Islet of Langerhans (tissue), 1 donor: Measurements from ENCODE around the gene SPATS2.

Experiments
- FAIRE-seq: peaks from one replicate; lab custom pipeline; 2011; peaks lifted over from hg19 to GRCh38; lab: Jason Lieb, UNC

The SPATS2 gene

GRCh38 chr12:49541911-49542505 is 174.7 kb downstream of the SPATS2 start:
- no peak for FAIRE-seq

GRCh38 chr12:49542592-49543160 is 175.4 kb downstream of the SPATS2 start:
- FAIRE-seq = no peak

- FAIRE-seq = no peak
These were observed 176.1 kb downstream of the SPATS2 start for GRCh38 chr12:49543221-49543913.

- no peak for FAIRE-seq
These were observed 176.9 kb downstream of the SPATS2 start for GRCh38 chr12:49543914-49544815.

- FAIRE-seq = no peak
These were observed 178.6 kb downstream of the SPATS2 start for GRCh38 chr12:49545815-49546214.

GRCh38 chr12:49546481-49546880 is 179.2 kb downstream of the SPATS2 start:
- no peak for FAIRE-seq

- FAIRE-seq = no peak
These were observed 179.9 kb downstream of the SPATS2 start for GRCh38 chr12:49547090-49547690.

- FAIRE-seq = no peak
These were observed 181.2 kb downstream of the SPATS2 start for GRCh38 chr12:49548481-49548821.

- no peak for FAIRE-seq
These were observed 181.8 kb downstream of the SPATS2 start for GRCh38 chr12:49548822-49549648.

- FAIRE-seq = no peak
These were observed 182.8 kb downstream of the SPATS2 start for GRCh38 chr12:49549735-49550692.

- FAIRE-seq = no peak
These were observed 183.5 kb downstream of the SPATS2 start for GRCh38 chr12:49550693-49551252.

GRCh38 chr12:49552014-49552413 is 184.8 kb downstream of the SPATS2 start:
- no peak for FAIRE-seq

GRCh38 chr12:49552425-49552824 is 185.2 kb downstream of the SPATS2 start:
- FAIRE-seq = no peak

GRCh38 chr12:49552899-49553298 is 185.6 kb downstream of the SPATS2 start:
- no peak for FAIRE-seq

- FAIRE-seq = no peak
These were observed 186.3 kb downstream of the SPATS2 start for GRCh38 chr12:49553512-49554088.

- FAIRE-seq = no peak
These were observed 187.0 kb downstream of the SPATS2 start for GRCh38 chr12:49554266-49554665.

GRCh38 chr12:49555631-49556390 is 188.5 kb downstream of the SPATS2 start:
- no peak for FAIRE-seq

GRCh38 chr12:49556391-49557186 is 189.3 kb downstream of the SPATS2 start:
- FAIRE-seq = no peak
